Keratinocyte (primary cell): Measurements from ENCODE around the gene MIER2. TPM values are rescaled to one million over a fixed set of nuclear protein-coding genes. Genes with fewer than 3 reads are reported as not detected.

ENCODE experiments used
- DNase-seq: peaks from one replicate; pipeline ENCODE4 v3.0.0-alpha.2; 2011; ENCODE audit warnings: low read depth, missing footprints, low spot score
- FAIRE-seq: peaks from 2 replicates; lab custom pipeline; 2011; peaks lifted over from hg19 to GRCh38; lab: Jason Lieb, UNC
- H2AFZ ChIP-seq: 2 replicates; pipeline ENCODE4 v1.6.0; 2012; ENCODE audit warnings: low read length, control low read depth, inconsistent platforms; ENCODE audit not compliant: control insufficient read depth
- H3K27ac ChIP-seq: 2 replicates; pipeline ENCODE4 v1.5.1; 2011; ENCODE audit warnings: low read length; ENCODE audit not compliant: control insufficient read depth, insufficient read depth
- H3K27me3 ChIP-seq: 3 replicates; pipeline ENCODE4 v1.6.0; 2011; ENCODE audit warnings: low read length; ENCODE audit not compliant: control insufficient read depth, insufficient read depth; ENCODE audit errors: extremely low read depth
- H3K36me3 ChIP-seq, 2 experiments: 2 replicates in 1 of 2; 3 replicates in 1 of 2; pipeline ENCODE4 v1.5.1; 2011; ENCODE audit warnings: low read length in 2 of 2, mild to moderate bottlenecking in 1 of 2; ENCODE audit not compliant: control insufficient read depth in 2 of 2, insufficient read depth in 2 of 2; ENCODE audit errors: extremely low read depth in 1 of 2
- H3K4me1 ChIP-seq: 3 replicates; pipeline ENCODE4 v1.5.1; 2011; ENCODE audit warnings: low read length; ENCODE audit not compliant: control insufficient read depth, insufficient read depth; ENCODE audit errors: extremely low read depth
- H3K4me2 ChIP-seq: 3 replicates; pipeline ENCODE4 v1.6.0; 2011; ENCODE audit warnings: low read depth, low read length; ENCODE audit not compliant: control insufficient read depth, insufficient read depth; ENCODE audit errors: extremely low read depth
- H3K4me3 ChIP-seq, 3 experiments: fragments of 200-600 bp in 1 of 3; sonication (generic) in 1 of 3; 2 replicates in 2 of 3; 3 replicates in 1 of 3; pipeline ENCODE4 v1.5.1; 2011 to 2016; ENCODE audit warnings: low read length in 3 of 3, mild to moderate bottlenecking in 3 of 3, control low read depth in 2 of 3, inconsistent platforms in 1 of 3, low read depth in 1 of 3, mixed read lengths in 1 of 3, mixed run types in 1 of 3, moderate library complexity in 1 of 3; ENCODE audit not compliant: control insufficient read depth in 2 of 3, insufficient read depth in 2 of 3; ENCODE audit errors: extremely low read depth in 1 of 3
- H3K79me2 ChIP-seq: 2 replicates; pipeline ENCODE4 v1.6.0; 2012; ENCODE audit warnings: low read length; ENCODE audit not compliant: control insufficient read depth, insufficient read depth
- H3K9ac ChIP-seq: 3 replicates; pipeline ENCODE4 v1.6.0; 2011; ENCODE audit warnings: low read length; ENCODE audit not compliant: control insufficient read depth, insufficient read depth; ENCODE audit errors: extremely low read depth
- H3K9me1 ChIP-seq: 3 replicates; pipeline ENCODE4 v1.6.0; 2011; ENCODE audit warnings: low read length; ENCODE audit not compliant: control insufficient read depth, insufficient read depth; ENCODE audit errors: extremely low read depth
- H3K9me3 ChIP-seq: 2 replicates; pipeline ENCODE4 v1.5.1; 2012; ENCODE audit warnings: low read depth, low read length; ENCODE audit not compliant: control insufficient read depth
- H4K20me1 ChIP-seq: 3 replicates; pipeline ENCODE4 v1.6.0; 2011; ENCODE audit warnings: low read length; ENCODE audit not compliant: control insufficient read depth, insufficient read depth; ENCODE audit errors: extremely low read depth
- CTCF ChIP-seq, 3 experiments: IDR thresholded peaks in 1 of 3; conservative IDR thresholded peaks in 1 of 3; optimal IDR thresholded peaks in 1 of 3; 2 replicates in 2 of 3; 3 replicates in 1 of 3; pipeline versions ENCODE3 to v1.5.1; 2011; ENCODE audit warnings: low read length in 3 of 3, mild to moderate bottlenecking in 3 of 3, moderate library complexity in 2 of 3, control low read depth in 1 of 3, inconsistent platforms in 1 of 3; ENCODE audit not compliant: insufficient read depth in 2 of 3; ENCODE audit errors: extremely low read depth in 1 of 3
- EZH2 ChIP-seq: IDR thresholded peaks from one replicate; pipeline ENCODE4 v1.6.1; 2012; ENCODE audit warnings: inconsistent platforms, mild to moderate bottlenecking, low read length, moderate library complexity
- dilution Hi-C: fragments of 300-500 bp; cut with MboI; formaldehyde crosslinking; loops from one replicate; pipeline ENCODE4 v1.7.0; 2020; ENCODE audit warnings: low sequenced_read_pairs; ENCODE audit not compliant: extremely low pct_ligation_motif_present
- polyA plus RNA-seq, 5 experiments: library from polyadenylated mRNA; depleted of rRNA in 3 of 5; stranded (reverse) in 3 of 5; stranded (forward) in 1 of 5; unstranded in 1 of 5; fragments of >200 nt; gene quantifications; 1 replicate in 1 of 5; 2 replicates in 3 of 5; 3 replicates in 1 of 5; pipeline versions ENCODE4 v1.2.1 to v1.2.3, GENCODE V29; 2011 to 2012; ENCODE audit warnings: missing spikeins in 2 of 5, low read depth in 1 of 5, low replicate concordance in 1 of 5

MIER2 gene
- polyA plus RNA-seq, 1 donor (not counting 4 experiments of a cell fraction or from before 2014, with no cell fraction given): 16.3 TPM

- Histone ChIP-seq H3K4me2 (no peak overlapping the region), H3K27ac (no peak overlapping the region), H3K9me3 (no peaks in the 10 kb centered on the region), H3K9me1 (no peaks in the 10 kb centered on the region), H3K27me3 (no peaks in the 10 kb centered on the region), H2AFZ (no peak overlapping the region), H3K79me2 (no peaks in the 10 kb centered on the region), H3K36me3 (no peaks in the 10 kb centered on the region), H3K4me1 (no peaks in the 10 kb centered on the region), H3K9ac (no peak overlapping the region), H3K4me3 (no peak overlapping the region), H4K20me1 (no peaks in the 10 kb centered on the region)
- FAIRE-seq (no peak), DNase-seq (no peak)
- dilution Hi-C loops: no loop called here
- TF ChIP-seq EZH2: no peak
- TF ChIP-seq CTCF (optimal IDR thresholded peaks at IDR 0.05 in 1 of 3, IDR thresholded peaks at IDR 0.05 in 1 of 3, conservative IDR thresholded peaks at IDR 0.05 in 1 of 3; ENCODE audit: extremely low read depth in 1 of 3, insufficient read depth in 2 of 3, low read length in 3 of 3): no peak
These were observed 20.1 kb upstream of the MIER2 start for GRCh38 chr19:364496-365287.

GRCh38 chr19:362683-363082 lies 18.1 kb upstream of the MIER2 start:
- H3K79me2 ChIP-seq: no peaks in the 10 kb centered on the region
- H3K9ac ChIP-seq: no peak overlapping the region
- H3K36me3 ChIP-seq: no peaks in the 10 kb centered on the region
- H3K4me2 ChIP-seq: no peak overlapping the region
- dilution Hi-C loops: no loop called here
- TF ChIP-seq CTCF (optimal IDR thresholded peaks at IDR 0.05 in 1 of 3, IDR thresholded peaks at IDR 0.05 in 1 of 3, conservative IDR thresholded peaks at IDR 0.05 in 1 of 3; ENCODE audit: extremely low read depth in 1 of 3, insufficient read depth in 2 of 3, low read length in 3 of 3) (no peak), EZH2 (no peak)
- H3K4me3 ChIP-seq: no peak overlapping the region
- no peaks in the 10 kb centered on the region for H4K20me1 ChIP-seq
- no peaks in the 10 kb centered on the region for H3K9me1 ChIP-seq
- H2AFZ ChIP-seq: no peak overlapping the region
- H3K27ac ChIP-seq: no peak overlapping the region
- FAIRE-seq (no peak), DNase-seq (no peak)
- H3K27me3 ChIP-seq: no peaks in the 10 kb centered on the region
- no peaks in the 10 kb centered on the region for H3K9me3 ChIP-seq
- no peaks in the 10 kb centered on the region for H3K4me1 ChIP-seq
